ENCODE data around the gene KMT2C.

KMT2C gene

GRCh38 chr7:152180587-152180986 is 255.2 kb downstream of the KMT2C start:
- DNase-seq: no peak

- no peak for DNase-seq
These were observed 255.8 kb downstream of the KMT2C start for GRCh38 chr7:152180048-152180447.

- no peak for DNase-seq
These were observed 257.3 kb downstream of the KMT2C start for GRCh38 chr7:152178405-152179058.

GRCh38 chr7:152177681-152178404 is 258.0 kb downstream of the KMT2C start:
- no peak for DNase-seq

- DNase-seq: no peak
These were observed 259.0 kb downstream of the KMT2C start for GRCh38 chr7:152176797-152177196.

GRCh38 chr7:152173372-152174070 is 262.3 kb downstream of the KMT2C start:
- DNase-seq: no peak

GRCh38 chr7:152162287-152162686 is 273.5 kb downstream of the KMT2C start:
- no peak for DNase-seq

GRCh38 chr7:152161171-152161570 is 274.6 kb downstream of the KMT2C start:
- no peak for DNase-seq

- DNase-seq: no peak
These were observed 276.8 kb downstream of the KMT2C start for GRCh38 chr7:152158801-152159587.

- DNase-seq: no peak
These were observed 283.5 kb downstream of the KMT2C start for GRCh38 chr7:152152267-152152666.

GRCh38 chr7:152149363-152149762 is 286.4 kb downstream of the KMT2C start:
- DNase-seq: no peak

GRCh38 chr7:152148706-152149105 is 287.1 kb downstream of the KMT2C start:
- DNase-seq: no peak

GRCh38 chr7:152145853-152146466 is 289.8 kb downstream of the KMT2C start:
- DNase-seq: peak; percentile 12

GRCh38 chr7:152144557-152145245 is 291.1 kb downstream of the KMT2C start:
- DNase-seq: no peak

- no peak for DNase-seq
These were observed 292.7 kb downstream of the KMT2C start for GRCh38 chr7:152142976-152143595.

GRCh38 chr7:152140560-152140959 is 295.2 kb downstream of the KMT2C start:
- DNase-seq: no peak

- no peak for DNase-seq
These were observed 295.7 kb downstream of the KMT2C start for GRCh38 chr7:152140067-152140466.

- no peak for DNase-seq
These were observed 298.3 kb downstream of the KMT2C start for GRCh38 chr7:152137476-152138025.

- no peak for DNase-seq
These were observed 299.1 kb downstream of the KMT2C start for GRCh38 chr7:152136686-152137085.

GRCh38 chr7:152133804-152134203 is 302.0 kb downstream of the KMT2C start:
- no peak for DNase-seq

- no peak for DNase-seq
These were observed 303.0 kb downstream of the KMT2C start for GRCh38 chr7:152132812-152133211.
